NCI-H2196 treated with DMSO at 0.1 percent for 48 hours (cell line): ENCODE measurements around the gene MAP2K5.

Experiments
- DNase-seq: peaks from one replicate; lab custom pipeline; 2025; ENCODE audit not compliant: unreplicated experiment; lab: John Stamatoyannopoulos, UW

MAP2K5 gene

DNA sequence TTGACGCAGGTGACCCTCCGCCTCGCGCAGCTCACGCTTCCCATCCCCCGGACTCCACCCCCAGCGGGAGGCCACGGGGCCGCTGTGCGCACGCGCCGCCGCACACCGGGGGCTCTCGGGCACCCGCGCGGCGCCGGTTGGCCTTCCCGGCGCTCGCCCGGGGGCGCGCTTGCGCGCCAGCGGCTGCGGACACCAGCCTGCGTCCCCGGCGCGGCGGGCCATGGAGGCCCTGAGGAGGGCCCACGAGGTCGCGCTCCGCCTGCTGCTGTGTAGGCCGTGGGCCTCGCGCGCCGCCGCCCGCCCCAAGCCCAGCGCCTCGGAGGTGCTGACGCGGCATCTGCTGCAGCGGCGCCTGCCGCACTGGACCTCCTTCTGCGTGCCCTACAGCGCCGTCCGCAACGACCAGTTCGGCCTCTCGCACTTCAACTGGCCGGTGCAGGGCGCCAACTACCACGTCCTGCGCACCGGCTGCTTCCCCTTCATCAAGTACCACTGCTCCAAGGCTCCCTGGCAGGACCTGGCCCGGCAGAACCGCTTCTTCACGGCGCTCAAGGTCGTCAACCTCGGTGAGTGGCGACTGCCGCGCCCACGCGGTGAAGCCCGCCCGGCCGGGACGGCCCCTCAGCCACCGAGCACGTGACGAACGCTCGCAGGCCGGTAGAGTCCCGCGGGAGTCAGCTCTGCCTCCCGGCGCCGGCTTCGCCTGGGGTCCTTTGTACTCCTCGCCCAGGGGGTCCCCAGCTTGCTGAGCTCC lies 21.3 kb upstream of the MAP2K5 start, which contains the start of gene C15orf61:
Gene C15orf61, plus strand, starts transcription at position 103 of the 754 bp plus-strand sequence. Its CDS starts 118 bp downstream, at position 221.
- DNase-seq: peak; percentile 55

DNA sequence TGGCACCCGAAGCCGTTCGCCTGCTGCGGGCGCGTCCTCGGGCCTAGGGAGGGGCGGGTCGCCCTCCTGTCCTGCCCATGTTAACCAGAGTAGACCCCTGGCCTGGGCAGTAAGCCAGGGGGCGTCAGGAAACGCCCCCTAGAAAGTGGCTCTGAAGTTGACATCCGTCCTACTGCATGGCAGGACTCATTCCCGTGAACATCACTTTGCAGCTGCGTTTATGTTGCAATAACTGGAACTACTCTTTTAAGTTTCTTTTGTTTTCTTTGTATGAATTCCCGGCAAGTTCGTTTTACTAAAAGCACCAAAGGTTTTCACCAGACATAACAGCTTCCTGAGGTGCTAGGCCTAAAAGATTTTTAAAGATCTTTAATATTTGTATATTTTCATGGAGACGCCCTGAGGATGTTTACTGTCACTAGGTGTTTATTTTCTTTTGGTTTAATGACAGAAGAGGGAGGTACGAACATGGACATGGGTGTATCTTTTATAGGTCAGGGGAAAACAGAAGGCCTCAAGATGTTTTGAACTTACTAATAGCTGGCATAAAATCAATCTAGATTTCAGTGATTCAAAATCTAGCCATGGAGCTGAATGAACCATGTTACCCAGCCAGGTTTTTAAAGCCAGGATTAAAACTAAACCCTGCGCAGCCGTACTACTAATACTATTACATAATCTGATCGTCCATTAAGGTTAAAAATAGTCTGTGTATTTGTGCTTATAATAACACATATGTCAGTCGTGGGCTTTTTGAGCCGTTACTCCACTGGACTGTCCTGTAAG lies 20.5 kb upstream of the MAP2K5 start:
- DNase-seq: no peak

DNA sequence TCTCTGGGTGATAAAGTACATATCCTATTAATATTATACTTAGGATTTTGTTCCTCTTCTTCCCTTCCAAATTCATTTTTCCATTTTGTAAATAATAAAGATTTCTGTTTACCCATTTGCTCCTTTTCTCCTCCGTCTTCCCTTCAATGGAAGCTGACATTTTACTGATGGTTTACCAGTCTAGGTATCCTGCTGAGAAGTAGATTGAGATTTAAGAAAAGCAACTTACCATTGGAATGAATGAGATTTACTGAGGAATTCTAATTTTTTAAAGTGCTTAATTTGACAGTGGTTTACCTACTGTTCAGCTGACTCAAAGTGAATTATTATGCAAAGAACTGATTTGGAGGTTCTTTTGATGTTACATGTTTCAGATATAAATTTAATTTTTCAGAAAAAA lies 19.2 kb upstream of the MAP2K5 start:
- DNase-seq: no peak

DNA sequence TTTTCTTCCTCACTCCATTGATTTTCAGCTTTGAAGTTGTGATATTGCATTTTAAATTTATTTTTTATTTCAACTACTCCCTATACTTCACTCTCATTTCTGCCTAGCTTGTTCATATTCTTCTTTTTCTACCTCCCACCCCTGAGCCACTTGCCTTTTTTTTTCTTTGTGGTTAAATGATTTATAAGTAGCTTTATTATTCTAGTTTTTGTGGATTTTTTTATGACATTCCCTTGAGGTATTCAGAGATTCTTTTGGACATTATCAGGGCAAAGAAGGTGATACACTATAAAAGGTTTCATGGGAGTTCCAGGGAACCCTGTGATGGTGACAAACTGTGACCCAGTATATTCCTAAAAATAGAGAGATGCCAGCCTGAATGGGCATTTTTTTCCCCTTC lies 18.3 kb upstream of the MAP2K5 start:
- no peak for DNase-seq

DNA sequence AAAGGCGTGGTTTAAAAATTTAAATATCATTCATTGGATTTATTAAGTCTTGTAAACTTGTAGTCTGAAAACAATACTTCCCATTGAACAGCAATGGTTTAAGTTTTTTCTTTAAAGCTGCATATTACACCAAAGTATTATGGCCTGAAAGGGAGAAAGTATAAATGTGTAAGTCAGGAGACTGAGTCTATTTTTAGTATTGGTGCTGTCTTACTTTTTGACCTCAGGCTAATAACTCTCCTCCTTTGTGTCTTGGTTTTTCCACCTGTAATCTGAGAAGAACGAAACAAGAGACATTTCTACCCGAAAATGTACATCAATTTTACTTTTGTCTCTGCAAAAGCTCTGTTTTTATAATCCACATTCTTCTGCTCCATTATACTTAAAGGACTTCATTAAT lies 14.0 kb upstream of the MAP2K5 start:
- DNase-seq: no peak

DNA sequence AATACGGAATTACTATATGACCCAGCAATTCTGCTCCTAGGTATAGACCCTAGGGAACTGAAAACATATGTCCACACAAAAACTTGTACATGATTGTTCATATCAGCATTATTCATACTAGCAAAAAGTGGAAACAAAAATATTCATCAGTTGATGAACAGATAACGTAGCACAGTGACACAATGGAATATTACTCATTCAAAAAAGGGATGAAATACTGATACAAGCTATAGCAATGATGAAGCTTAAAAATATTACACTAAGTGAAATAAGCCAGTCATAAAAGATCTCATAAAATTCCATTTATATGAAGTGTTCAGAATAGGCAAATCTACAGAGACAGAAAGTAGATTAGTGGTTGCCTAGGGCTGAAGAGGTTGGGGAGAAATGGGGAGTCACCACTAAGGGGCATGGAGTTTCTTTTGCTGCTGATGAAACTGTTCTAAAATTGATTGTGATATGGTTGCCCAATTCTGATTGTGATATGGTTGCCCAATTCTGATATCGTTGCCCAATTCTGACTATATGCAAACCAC lies 11.1 kb upstream of the MAP2K5 start:
- DNase-seq: no peak

DNA sequence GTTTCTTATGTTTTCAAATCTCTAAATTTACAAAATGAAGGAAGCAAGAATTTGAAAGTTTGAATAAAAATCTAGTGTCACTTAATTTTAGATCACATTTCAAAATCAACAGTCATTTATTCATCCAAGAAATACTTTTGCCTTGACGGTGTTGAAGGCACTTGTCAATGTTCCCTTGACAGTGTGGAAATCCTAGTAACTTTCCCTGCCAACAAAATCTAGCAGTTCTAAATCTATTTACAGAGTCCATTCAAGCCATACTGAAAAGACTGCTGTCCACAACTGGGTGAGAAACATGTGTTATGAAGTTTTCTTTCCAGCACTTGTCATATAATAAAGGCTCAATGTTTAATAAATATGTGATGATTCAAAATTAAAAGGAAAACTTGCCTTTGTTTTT lies 8.6 kb upstream of the MAP2K5 start:
- DNase-seq: no peak

DNA sequence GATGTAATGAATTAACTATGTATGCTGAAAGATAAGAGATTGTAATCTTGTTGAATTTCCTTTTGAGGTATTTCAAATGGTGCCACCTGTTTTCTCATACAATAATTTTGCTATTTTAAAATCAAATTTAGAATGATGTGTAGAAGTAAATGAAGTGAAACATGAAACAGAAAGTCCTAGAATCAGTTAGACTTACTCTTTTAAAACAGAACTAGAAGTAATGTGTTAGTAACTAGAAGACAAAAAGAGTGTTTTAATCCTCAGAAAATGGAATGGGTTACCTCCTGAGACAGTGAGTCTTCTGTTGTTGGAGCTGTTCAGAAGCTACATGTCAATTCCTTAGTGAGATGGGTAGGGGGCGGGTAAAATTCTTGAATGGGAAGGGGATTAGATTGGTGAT lies 8.1 kb upstream of the MAP2K5 start:
- no peak for DNase-seq

DNA sequence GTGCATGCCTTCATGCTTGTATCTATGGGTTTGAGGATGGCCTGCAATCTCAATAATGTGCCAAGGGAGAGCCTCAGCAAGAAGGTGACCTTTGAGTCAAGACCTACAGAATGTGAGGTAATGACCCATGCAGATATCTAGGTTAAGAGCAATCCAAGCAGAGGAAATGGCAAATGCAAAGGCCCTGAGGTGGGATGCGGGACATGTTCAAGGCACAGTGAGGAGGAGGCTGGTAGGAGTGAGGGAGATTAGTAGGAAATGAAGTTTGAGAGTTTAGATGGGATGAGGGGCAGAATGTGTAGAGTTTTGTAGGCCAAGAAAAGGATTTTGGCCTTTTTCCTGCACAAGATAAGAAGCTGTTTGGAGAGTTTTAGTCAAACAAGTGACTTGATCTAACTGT lies 4.7 kb upstream of the MAP2K5 start:
- no peak for DNase-seq

DNA sequence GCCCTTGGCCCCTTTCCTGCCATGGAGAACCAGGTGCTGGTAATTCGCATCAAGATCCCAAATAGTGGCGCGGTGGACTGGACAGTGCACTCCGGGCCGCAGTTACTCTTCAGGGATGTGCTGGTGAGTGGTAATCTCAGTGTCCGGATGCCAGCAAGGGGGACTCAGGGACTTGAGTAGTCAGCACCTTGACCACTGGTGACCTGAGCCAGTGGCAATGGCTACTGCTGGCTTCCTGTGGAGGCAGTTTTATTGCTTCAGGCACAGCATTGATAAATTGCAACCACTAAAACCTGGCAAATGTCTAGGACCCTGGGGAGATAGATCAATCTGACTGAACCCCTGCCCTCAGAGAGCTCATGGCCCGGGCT lies 830 bp downstream of the MAP2K5 start:
- DNase-seq: no peak

DNA sequence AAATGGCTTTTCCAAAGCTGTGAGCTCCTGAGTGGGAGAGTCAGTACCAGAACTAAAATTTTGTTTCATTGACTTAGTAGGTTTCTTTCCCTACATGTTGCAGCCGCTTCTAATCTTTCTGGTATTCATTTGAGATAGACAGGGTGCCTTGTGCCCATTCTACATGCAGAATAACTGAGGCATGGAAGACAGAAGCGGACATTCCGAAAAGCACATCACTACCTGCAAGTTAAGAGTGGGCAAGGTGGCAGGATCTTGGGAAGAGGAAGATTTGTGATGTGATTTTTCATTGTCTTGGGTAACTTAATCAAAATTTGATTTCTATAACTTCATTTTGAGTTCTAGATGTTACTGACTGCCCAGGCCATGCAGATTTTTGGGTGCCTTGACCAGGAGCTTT lies 2.0 kb downstream of the MAP2K5 start:
- no peak for DNase-seq

DNA sequence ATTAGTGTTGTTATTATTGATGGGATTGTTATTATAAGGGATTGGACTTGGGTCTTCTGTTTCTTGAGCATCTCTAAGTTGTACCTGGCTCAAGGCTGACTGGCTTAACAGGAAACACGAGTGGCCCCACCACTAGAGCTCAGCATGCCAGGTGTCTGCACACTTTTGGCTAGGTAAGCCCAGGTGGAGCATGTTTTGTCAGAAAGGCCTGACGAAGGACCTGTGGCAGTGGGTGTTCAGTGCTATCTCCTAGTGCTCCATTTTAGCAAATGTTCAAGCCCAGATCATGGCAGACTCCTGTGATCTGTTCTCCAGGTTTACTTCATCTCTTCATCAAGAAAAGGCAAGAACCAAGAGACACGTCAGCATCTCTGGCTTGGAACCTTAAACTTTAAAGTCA lies 3.4 kb downstream of the MAP2K5 start:
- no peak for DNase-seq

DNA sequence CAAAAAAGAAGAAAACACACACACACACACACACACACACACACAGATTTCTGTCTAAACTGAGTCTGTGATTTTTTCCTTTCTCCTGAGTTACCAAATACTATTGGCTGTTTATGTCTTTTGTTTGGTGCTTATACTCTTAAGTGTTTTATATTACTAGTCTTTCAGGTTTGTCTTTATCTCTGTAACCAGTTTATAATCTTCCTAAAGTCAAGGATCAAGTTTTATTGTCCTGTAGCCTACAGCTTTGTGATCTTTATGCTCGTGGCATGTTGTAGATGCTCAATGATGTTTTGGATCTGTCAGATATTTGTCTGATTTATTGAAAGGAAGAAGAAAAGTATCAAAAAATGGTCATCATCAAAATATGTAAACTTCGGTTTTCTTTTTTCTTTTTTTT lies 4.6 kb downstream of the MAP2K5 start:
- DNase-seq: no peak

DNA sequence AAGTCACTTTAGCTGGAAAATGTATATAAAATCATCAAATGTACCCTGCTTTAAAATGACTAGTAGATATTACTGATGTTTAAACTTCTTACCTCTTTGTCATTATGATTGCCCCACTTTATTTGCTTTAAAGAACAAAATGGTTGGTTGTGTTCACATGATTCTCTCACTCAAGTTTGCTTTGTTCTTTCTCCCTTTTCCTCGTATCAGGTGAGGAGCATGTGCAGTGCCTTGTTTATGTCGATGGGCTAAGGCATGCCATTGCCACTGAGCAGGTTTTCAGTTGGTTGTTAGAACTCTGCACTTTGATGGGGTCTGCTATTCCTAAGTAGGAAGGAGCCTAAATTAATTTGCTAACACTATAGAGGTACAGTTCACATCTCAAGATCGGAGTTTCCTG lies 5.3 kb downstream of the MAP2K5 start:
- DNase-seq: no peak

DNA sequence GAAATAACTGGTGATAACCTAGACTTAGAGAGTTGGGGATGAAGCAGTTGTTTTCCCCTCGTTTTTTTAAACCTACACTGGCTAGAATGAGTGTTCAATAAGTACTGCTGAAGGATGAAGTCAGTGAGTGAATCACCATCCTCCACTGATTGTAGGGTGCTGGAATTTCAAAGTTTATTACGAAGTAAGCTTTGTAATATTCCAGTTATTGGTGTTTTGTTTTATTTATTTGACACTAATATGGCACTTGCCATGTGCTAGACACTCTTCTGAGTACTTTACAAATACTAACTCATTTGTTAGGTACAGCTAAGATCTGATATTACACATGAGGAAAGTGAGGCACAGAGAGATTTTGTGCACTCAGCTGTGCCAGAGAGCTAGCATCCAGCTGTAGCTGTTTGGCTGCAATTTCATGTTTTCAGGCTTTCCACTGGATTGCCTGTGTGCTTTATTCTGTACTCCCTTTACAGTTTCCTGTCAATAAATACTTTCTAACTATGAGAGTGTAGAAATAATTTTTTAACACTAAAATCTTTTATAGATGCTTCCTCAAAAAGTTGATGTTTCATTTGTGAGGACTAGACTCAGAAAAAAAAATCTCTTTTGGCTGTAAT lies 5.8 kb downstream of the MAP2K5 start:
- DNase-seq: no peak

DNA sequence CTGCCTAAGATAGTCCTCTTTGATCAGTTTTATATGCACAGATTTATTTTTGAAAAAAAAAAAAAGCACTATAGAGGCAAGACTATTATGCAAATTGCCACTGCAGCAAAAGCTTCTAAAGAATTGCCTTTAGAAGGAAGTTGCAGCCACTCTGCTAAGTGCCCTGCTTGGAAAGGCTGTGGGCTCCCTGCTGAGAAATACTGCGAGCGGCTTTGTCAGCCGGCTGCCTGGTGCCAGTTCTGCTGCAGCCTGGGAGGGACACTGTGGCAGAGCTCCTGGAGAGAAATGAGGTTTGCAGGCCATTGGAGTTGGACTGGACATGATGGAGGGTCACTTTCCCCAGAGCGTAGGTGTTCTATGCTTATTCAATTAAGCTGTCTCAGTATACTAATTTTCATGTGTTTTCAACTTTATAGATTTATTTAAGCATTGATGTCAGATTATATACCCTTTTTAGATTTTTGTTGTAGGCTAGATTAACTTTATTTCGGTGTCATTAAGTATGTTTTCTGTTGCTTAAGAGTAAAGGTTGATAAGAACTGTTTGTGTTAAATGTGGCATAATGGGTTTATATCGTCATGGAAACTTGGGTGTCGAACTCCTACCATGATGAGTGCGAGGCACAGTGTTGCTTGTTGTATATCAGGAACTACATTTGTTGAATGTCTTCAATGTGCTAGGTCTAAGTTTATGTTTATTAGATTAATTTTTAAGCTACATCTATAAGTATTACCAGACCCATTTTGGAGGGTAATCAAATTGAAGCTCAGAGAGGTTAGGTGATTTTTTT lies 6.6 kb downstream of the MAP2K5 start:
- DNase-seq: no peak

DNA sequence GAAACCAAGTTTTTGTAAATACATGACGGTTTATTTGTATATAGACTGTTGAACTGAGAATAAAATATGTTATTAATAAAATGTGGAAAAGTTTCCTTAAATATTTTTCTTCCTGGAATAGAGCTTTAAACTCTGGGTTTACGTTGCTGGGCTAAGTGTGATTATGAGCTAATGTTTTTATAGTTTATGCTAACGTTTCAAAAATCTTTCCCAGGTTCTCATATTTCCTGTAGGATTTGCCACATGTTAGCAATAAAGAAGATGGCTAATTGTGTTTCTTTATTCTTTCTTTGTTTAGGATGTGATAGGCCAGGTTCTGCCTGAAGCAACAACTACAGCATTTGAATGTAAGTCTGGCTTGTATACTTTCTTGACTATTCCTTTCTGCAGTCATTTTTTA lies 7.2 kb downstream of the MAP2K5 start:
- DNase-seq: no peak

DNA sequence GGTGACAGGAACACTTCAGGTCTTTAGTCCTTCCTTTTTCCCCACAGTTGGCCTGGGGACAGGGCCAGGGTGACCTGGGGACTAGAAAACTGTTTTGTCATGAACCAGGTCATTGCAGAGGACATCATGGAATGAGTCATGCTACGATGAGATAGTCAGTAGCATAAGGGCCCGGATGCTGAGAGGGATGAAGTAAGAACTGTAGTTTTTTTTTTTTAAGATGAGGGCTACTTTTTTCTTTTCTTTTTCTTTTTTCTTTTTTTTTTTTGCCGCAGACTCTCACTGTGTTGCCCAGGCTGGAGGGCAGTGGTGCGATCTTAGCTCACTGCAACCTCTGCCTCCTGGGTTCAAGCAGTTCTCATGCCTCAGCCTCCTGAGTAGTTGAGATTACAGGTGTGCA lies 8.0 kb downstream of the MAP2K5 start:
- DNase-seq: no peak

DNA sequence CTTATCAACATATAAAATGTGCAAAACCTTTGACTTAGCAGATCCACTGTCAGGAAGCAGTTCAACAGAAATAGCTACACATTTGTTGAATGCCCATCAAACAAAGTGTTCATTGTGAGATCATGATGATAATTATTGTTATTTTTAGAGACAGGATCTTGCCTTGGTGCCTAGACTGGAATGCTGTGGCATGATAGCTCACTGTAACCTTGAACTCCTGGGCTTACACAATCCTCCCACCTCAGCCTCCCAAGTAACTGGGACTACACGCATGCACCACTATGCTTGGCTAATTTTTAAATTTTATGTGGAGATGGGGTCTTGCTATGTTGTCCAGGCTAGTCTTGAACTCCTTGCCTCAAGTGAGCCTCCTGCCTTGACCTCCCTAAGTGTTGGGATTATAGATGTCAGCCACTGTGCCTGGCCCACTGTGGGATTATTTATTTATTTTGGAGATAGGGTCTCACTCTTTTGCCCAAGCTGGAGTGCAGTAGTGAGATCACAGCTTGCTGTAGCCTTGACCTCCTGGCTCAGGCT lies 8.8 kb downstream of the MAP2K5 start:
- DNase-seq: no peak

DNA sequence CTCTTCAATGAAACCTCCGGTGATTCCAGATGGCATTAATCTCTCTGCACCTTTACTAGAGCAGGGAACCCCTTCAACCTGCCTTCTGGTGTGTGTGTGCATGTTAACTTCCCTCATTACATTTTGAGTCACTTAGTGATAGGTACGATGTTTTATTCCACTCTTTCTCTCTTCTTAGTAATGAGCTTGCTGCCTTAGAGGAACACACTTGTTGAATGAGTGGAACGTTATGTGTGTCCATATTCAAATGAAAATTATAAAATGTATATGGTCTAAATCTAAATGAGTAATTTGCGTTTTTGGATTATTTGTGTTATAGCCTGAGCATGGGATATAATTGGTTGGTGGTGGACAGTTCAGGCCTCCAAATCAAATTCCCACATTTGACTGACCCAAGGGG lies 12.1 kb downstream of the MAP2K5 start:
- no peak for DNase-seq
